NCI-H2107 treated with DMSO at 0.1 percent for 48 hours (cell line): Measurements from ENCODE around the gene CCDC89.
A peak's percentile ranks its signal among the peaks of the same experiment; 100 is the strongest.

Experiments
- DNase-seq: peaks from one replicate; lab custom pipeline; 2025; ENCODE audit not compliant: unreplicated experiment; lab: John Stamatoyannopoulos, UW

The CCDC89 gene

GRCh38 chr11:85685820-85686459 is at the start of gene CCDC89:
TSS of gene CCDC89 (minus strand) at chr11:85686195. CDS start at chr11:85686130, 65 bp downstream.
- peak; percentile 75 for DNase-seq

- no peak for DNase-seq
Measured at GRCh38 chr11:85732965-85733364, 47.0 kb upstream of the CCDC89 start.

- DNase-seq, result no peak
Measured at GRCh38 chr11:85726381-85726780, 40.4 kb upstream of the CCDC89 start.

GRCh38 chr11:85725510-85726258 is 39.7 kb upstream of the CCDC89 start:
- DNase-seq, result no peak

GRCh38 chr11:85724748-85725465 is 38.9 kb upstream of the CCDC89 start:
- DNase-seq, result no peak

GRCh38 chr11:85723088-85723487 is 37.1 kb upstream of the CCDC89 start:
- DNase-seq, result no peak

- DNase-seq, result no peak
Measured at GRCh38 chr11:85721191-85721590, 35.2 kb upstream of the CCDC89 start.

GRCh38 chr11:85718991-85719807 is 33.2 kb upstream of the CCDC89 start:
- DNase-seq, result no peak

GRCh38 chr11:85718126-85718943 is 32.3 kb upstream of the CCDC89 start:
- no peak for DNase-seq

GRCh38 chr11:85717429-85717828 is 31.4 kb upstream of the CCDC89 start:
- DNase-seq, result no peak

- no peak for DNase-seq
Measured at GRCh38 chr11:85712953-85713352, 27.0 kb upstream of the CCDC89 start.

- no peak for DNase-seq
Measured at GRCh38 chr11:85710917-85711316, 24.9 kb upstream of the CCDC89 start.

- no peak for DNase-seq
Measured at GRCh38 chr11:85709941-85710702, 24.1 kb upstream of the CCDC89 start.

GRCh38 chr11:85705800-85706199 is 19.8 kb upstream of the CCDC89 start:
- no peak for DNase-seq

GRCh38 chr11:85704967-85705366 is 19.0 kb upstream of the CCDC89 start:
- no peak for DNase-seq

- DNase-seq, result no peak
Measured at GRCh38 chr11:85699957-85700741, 14.2 kb upstream of the CCDC89 start.

- DNase-seq, result no peak
Measured at GRCh38 chr11:85698195-85698594, 12.2 kb upstream of the CCDC89 start.

GRCh38 chr11:85697747-85698146 is 11.8 kb upstream of the CCDC89 start:
- no peak for DNase-seq

GRCh38 chr11:85695546-85695945 is 9.6 kb upstream of the CCDC89 start:
- no peak for DNase-seq
